CD4-positive, alpha-beta T cell (primary cell): Measurements from ENCODE around the gene SQSTM1. TPM values are rescaled to one million over a fixed set of nuclear protein-coding genes. Genes with fewer than 3 reads are reported as not detected.
"Not testable (repeated sequence)": the region's sequence is repeated elsewhere in the genome, so short reads cannot be mapped to it uniquely, and the experiment has no call there.

Experiments used
- ATAC-seq: fragments of 200-7000 bp; cut with Tn5 transposase; one replicate; pipeline ENCODE4 v1.10.0; 2022; ENCODE audit warnings: mild to moderate bottlenecking; ENCODE audit not compliant: poor library complexity
- CTCF ChIA-PET: fragments of 350-600 bp; sonication (Branson Sonifier 250); formaldehyde crosslinking; loops from one replicate; lab custom pipeline; 2021; ENCODE audit warnings: antibody characterized with exemption, inconsistent platforms; lab: Charles Lee
- POLR2A ChIA-PET: fragments of 350-600 bp; sonication (Branson Sonifier 250); formaldehyde crosslinking; loops from one replicate; lab custom pipeline; 2021; ENCODE audit warnings: antibody characterized with exemption, inconsistent platforms; lab: Charles Lee
- DNase-seq, 14 experiments: peaks; one replicate each; pipeline ENCODE4 v3.0.0-alpha.2; 2013 to 2020; ENCODE audit warnings: mixed read lengths in 2 of 14
- H3K27ac ChIP-seq, 2 donors: one replicate each; pipeline versions ENCODE4 v1.5.1 to v1.7.0; 2013; ENCODE audit warnings: low read length in 2 of 2, low read depth in 1 of 2, mild to moderate bottlenecking in 1 of 2
- H3K27me3 ChIP-seq, 2 experiments: 1 replicate in 1 of 2; 2 replicates in 1 of 2; pipeline versions ENCODE4 v1.6.1 to v1.7.0; 2013; ENCODE audit warnings: low read length in 2 of 2, control low read depth in 1 of 2, mild to moderate bottlenecking in 1 of 2, moderate library complexity in 1 of 2; ENCODE audit not compliant: insufficient read depth in 2 of 2, control insufficient read depth in 1 of 2
- H3K36me3 ChIP-seq: one replicate; pipeline ENCODE4 v1.6.1; 2013; ENCODE audit warnings: low read length, control low read depth; ENCODE audit not compliant: insufficient read depth
- H3K4me1 ChIP-seq: one replicate; pipeline ENCODE4 v1.6.1; 2013; ENCODE audit warnings: low read length, control low read depth; ENCODE audit not compliant: insufficient read depth
- H3K4me3 ChIP-seq: one replicate; pipeline ENCODE4 v1.5.1; 2013; ENCODE audit warnings: mild to moderate bottlenecking, low read length, moderate library complexity
- H3K9me3 ChIP-seq, 2 experiments: 1 replicate in 1 of 2; 2 replicates in 1 of 2; pipeline versions ENCODE4 v1.6.1 to v1.7.0; 2013; ENCODE audit warnings: low read length in 2 of 2, mild to moderate bottlenecking in 2 of 2, control low read depth in 1 of 2, moderate library complexity in 1 of 2; ENCODE audit not compliant: control insufficient read depth in 1 of 2, insufficient read depth in 1 of 2
- H3K27ac Mint-ChIP-seq: one replicate; pipeline ENCODE4 v1.8.0; 2020; ENCODE audit warnings: mixed read lengths
- H3K27me3 Mint-ChIP-seq: one replicate; pipeline ENCODE4 v1.8.0; 2021; ENCODE audit warnings: mixed read lengths
- H3K36me3 Mint-ChIP-seq: one replicate; pipeline ENCODE4 v1.8.0; 2021; ENCODE audit warnings: low read depth, mixed read lengths
- H3K4me1 Mint-ChIP-seq: one replicate; pipeline ENCODE4 v1.8.0; 2021; ENCODE audit warnings: low read depth, mixed read lengths
- H3K4me3 Mint-ChIP-seq: one replicate; pipeline ENCODE4 v1.8.0; 2020; ENCODE audit warnings: mild to moderate bottlenecking, mixed read lengths
- H3K9me3 Mint-ChIP-seq: one replicate; pipeline ENCODE4 v1.8.0; 2020; ENCODE audit warnings: mixed read lengths
- CTCF ChIP-seq: fragments of 200-600 bp; IDR thresholded peaks from one replicate; pipeline ENCODE4 v1.8.0; 2022; ENCODE audit warnings: antibody characterized with exemption, mild to moderate bottlenecking
- intact Hi-C, 2 experiments: fragments of 100-400 bp; cut with DNase I in 1 of 2; cut with micrococcal nuclease in 1 of 2; formaldehyde crosslinking; loops; one replicate each; pipeline versions ENCODE4 v1.15.1 to v1.9.0; 2023 to 2025; cut with DNase I, micrococcal nuclease
- total RNA-seq, 174 experiments: library from RNA in 2 of 174; stranded (reverse) in 2 of 174; gene quantifications; one replicate each; pipeline ENCODE4 v1.2.3 and lab custom pipeline; 2021 to 2026

Gene SQSTM1
- total RNA-seq, 2 experiments from 2014 or later: 260 to 267 TPM

- intact Hi-C loops: no loop called here
- H3K27me3 Mint-ChIP-seq: no peaks in the 10 kb centered on the region
- ChIA-PET POLR2A (interaction anchor here (0.6 kb wide), 1 partner anchor 1681 kb away, joined by 3 read pairs; no protein-coding TSS in a partner anchor), CTCF (no interaction called here)
- H3K4me1 ChIP-seq: peaks cover 20% of the 10 kb centered on the region
- H3K4me1 Mint-ChIP-seq: peaks cover 16% of the 10 kb centered on the region
- no peak for ATAC-seq
- peaks cover 89% of the 10 kb centered on the region for H3K36me3 Mint-ChIP-seq
- H3K9me3 Mint-ChIP-seq: no peaks in the 10 kb centered on the region
- no peak overlapping the region for H3K4me3 ChIP-seq
- no peak overlapping the region for H3K27ac ChIP-seq
- peaks cover 66% of the 10 kb centered on the region for H3K36me3 ChIP-seq
- no peak for TF ChIP-seq CTCF
- no peaks in the 10 kb centered on the region for H3K27me3 ChIP-seq
- peak overlapping the region; percentile 42 for H3K27ac Mint-ChIP-seq
- H3K9me3 ChIP-seq: peaks cover 0 to 4% of the 10 kb centered on the region in 2 experiments
- no peak for DNase-seq
- H3K4me3 Mint-ChIP-seq: no peak overlapping the region
Measured at GRCh38 chr5:179833709-179834070, 13.0 kb downstream of the SQSTM1 start.

GRCh38 chr5:179834120-179834519, 13.4 kb downstream of the SQSTM1 start:
- intact Hi-C loops: no loop called here
- Mint-ChIP-seq H3K4me3 (no peak overlapping the region), H3K36me3 (peaks cover 86% of the 10 kb centered on the region), H3K4me1 (peaks cover 14% of the 10 kb centered on the region), H3K27ac (no peak overlapping the region), H3K27me3 (no peaks in the 10 kb centered on the region), H3K9me3 (no peaks in the 10 kb centered on the region)
- peaks cover 62% of the 10 kb centered on the region for H3K36me3 ChIP-seq
- no peak overlapping the region for H3K27ac ChIP-seq
- H3K9me3 ChIP-seq: peaks cover 0 to 4% of the 10 kb centered on the region in 2 experiments
- H3K4me1 ChIP-seq: peaks cover 20% of the 10 kb centered on the region
- POLR2A ChIA-PET: interaction anchor here (0.6 kb wide), 1 partner anchor 1681 kb away, joined by 3 read pairs; no protein-coding TSS in a partner anchor
- no peak overlapping the region for H3K4me3 ChIP-seq
- DNase-seq (no peak), ATAC-seq (no peak)
- no peak for TF ChIP-seq CTCF
- no peaks in the 10 kb centered on the region for H3K27me3 ChIP-seq
- CTCF ChIA-PET: no interaction called here

- H3K4me3 ChIP-seq, H3K9me3 ChIP-seq, H3K4me3 Mint-ChIP-seq, CTCF ChIA-PET, H3K27ac ChIP-seq, intact Hi-C loops, H3K27me3 Mint-ChIP-seq, H3K27me3 ChIP-seq, H3K9me3 Mint-ChIP-seq, H3K27ac Mint-ChIP-seq, POLR2A ChIA-PET, ATAC-seq, DNase-seq: not testable (repeated sequence)
- Mint-ChIP-seq H3K4me1 (peaks cover 14% of the 10 kb centered on the region), H3K36me3 (peaks cover 85% of the 10 kb centered on the region)
- Histone ChIP-seq H3K4me1 (peaks cover 20% of the 10 kb centered on the region), H3K36me3 (peaks cover 66% of the 10 kb centered on the region)
Measured at GRCh38 chr5:179834871-179835270, 14.2 kb downstream of the SQSTM1 start.
